ENCODE results near the gene PKNOX2. TPM values are rescaled to one million over a fixed set of nuclear protein-coding genes. Genes with fewer than 3 reads are reported as not detected.
A peak's percentile ranks its signal among the peaks of the same experiment; 100 is the strongest.

The PKNOX2 gene
- total and polyA plus RNA-seq, 2 of the 8 experiments (the other 6 are each of a cell fraction or from before 2014, with no cell fraction given), result 2.0 TPM

DNA sequence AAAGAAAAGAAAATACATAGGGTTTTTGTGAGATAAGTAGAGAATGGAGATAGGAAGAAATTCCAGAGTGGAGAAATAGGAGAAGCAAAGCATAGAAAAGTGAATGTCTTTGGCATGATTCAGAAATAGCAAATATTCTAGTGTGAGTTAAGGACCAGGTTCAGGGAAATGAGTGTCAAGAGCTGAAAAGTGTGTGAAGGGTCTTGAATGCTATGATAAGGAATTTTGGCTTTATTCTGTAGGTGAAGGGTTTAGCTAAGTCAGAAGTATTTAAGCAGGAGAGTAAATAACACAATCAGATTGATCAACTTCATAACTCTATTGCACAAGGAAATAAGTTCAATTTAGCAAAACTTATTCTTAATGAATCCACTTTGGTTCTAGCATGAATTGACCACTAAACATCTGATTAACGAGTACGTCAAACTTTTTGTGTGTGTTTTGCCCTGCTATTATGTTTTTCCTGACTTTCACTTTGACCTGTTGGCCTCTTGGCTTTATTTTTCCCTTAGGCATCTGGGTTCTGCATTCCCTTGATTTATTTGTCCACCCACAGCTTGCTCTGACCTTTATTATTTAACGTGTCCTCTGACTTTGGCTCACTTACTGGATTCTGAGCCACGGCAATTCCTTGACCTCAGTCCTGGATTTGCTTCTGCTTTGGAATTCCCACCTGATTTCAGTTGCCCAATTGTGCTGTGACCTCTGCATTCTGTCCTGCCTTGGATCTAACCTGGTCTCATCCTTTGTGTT is 41.2 kb upstream of the PKNOX2 start:
- Histone ChIP-seq H2AK5ac (ENCODE audit: low read depth, low read length) (no peak overlapping the region), H2BK5ac (ENCODE audit: low read depth, low read length) (no peak overlapping the region), H2BK15ac (ENCODE audit: low read length) (no peak overlapping the region), H3K14ac (ENCODE audit: insufficient read length) (no peak overlapping the region), H3K23ac (ENCODE audit: insufficient read length) (no peak overlapping the region), H2BK120ac (replicated peaks; ENCODE audit: low read depth, low read length) (no peak overlapping the region), H3K27ac (ENCODE audit: low read depth, low read length) (no peak overlapping the region), H3K9ac (replicated peaks in 1 of 4; ENCODE audit: extremely low read depth in 1 of 4, low read depth in 3 of 4, low read length in 3 of 4) (no peak overlapping the region), H2BK12ac (ENCODE audit: low read depth, low read length) (no peak overlapping the region), H3K79me1 (ENCODE audit: low read depth, low read length) (no peaks in the 10 kb centered on the region), H4K5ac (ENCODE audit: insufficient read length, low read depth, low read length) (no peak overlapping the region), H4K20me1 (replicated peaks in 1 of 2; ENCODE audit: control insufficient read depth in 1 of 2, insufficient read depth in 2 of 2, low read length in 2 of 2) (no peaks in the 10 kb centered on the region), H3K79me2 (ENCODE audit: control insufficient read depth in 1 of 2, insufficient read depth in 2 of 2, low read length in 2 of 2) (no peaks in the 10 kb centered on the region), H3K18ac (ENCODE audit: extremely low read depth, low read length) (no peak overlapping the region), H2BK20ac (ENCODE audit: low read length) (no peak overlapping the region), H2AFZ (ENCODE audit: low read length) (peak overlapping the region; percentile 93), H3K36me3 (ENCODE audit: control insufficient read depth in 2 of 4, insufficient read depth in 4 of 4, low read length in 3 of 4) (no peaks in the 10 kb centered on the region), H3K27me3 (replicated peaks in 1 of 4; ENCODE audit: control insufficient read depth in 3 of 4, extremely low read depth in 1 of 4, insufficient read depth in 3 of 4, low read length in 3 of 4) (peaks cover 0 to 8% (median 2%) of the 10 kb centered on the region in 4 experiments; a peak in 4 of 7 replicates), H3K4me1 (replicated peaks in 1 of 4; ENCODE audit: control insufficient read depth in 3 of 4, insufficient read depth in 4 of 4, low read length in 3 of 4) (no peaks in the 10 kb centered on the region), H4K91ac (replicated peaks; ENCODE audit: insufficient read length, low read length) (no peak overlapping the region), H4K8ac (ENCODE audit: extremely low read depth, insufficient read depth, low read length) (no peak overlapping the region), H3K56ac (replicated peaks; ENCODE audit: insufficient read length, low read depth, low read length) (no peak overlapping the region), H3K9me3 (ENCODE audit: insufficient read depth in 2 of 2, low read depth in 1 of 2, low read length in 1 of 2) (peaks cover 0 to 6% of the 10 kb centered on the region in 2 experiments; a peak in 1 of 4 replicates), H3K4me3 (ENCODE audit: extremely low read depth in 1 of 4, insufficient read depth in 2 of 4, low read depth in 3 of 4, low read length in 4 of 4) (peak overlapping the region in 1 of 4 experiments; percentile 10; a peak in 1 of 8 replicates), H3K23me2 (ENCODE audit: low read depth, low read length) (no peaks in the 10 kb centered on the region), H3K4me2 (ENCODE audit: insufficient read depth in 1 of 2, low read depth in 2 of 2, low read length in 2 of 2) (no peak overlapping the region), H3K4ac (replicated peaks; ENCODE audit: insufficient read length, low read depth, low read length) (no peak overlapping the region)
- CTCF ChIA-PET (ENCODE audit: partially characterized antibody), result interaction anchor here (0.6 to 5.2 kb wide), 30 partner anchors 10 to 307 kb away, joined by 3 to 65 read pairs (median 4); partner anchors contain the start of gene TMEM218
- DNase-seq (ENCODE audit: low read depth in 1 of 2, low spot score in 2 of 2), result no peak
- whole genome bisulfite sequencing, 2 experiments (ENCODE audit: extremely low coverage in 1 of 2, insufficient coverage in 1 of 2, insufficient read length in 1 of 2, insufficient replicate concordance in 2 of 2, low coverage in 1 of 2, low lambda C conversion rate in 2 of 2, missing lambda C conversion rate in 1 of 2), result 90% methylated on average over 4 of the region's 4 CpGs; no CpG with 5 or more reads in 1 of the 2 experiments
- FAIRE-seq, result peak; percentile 39
- POLR2A ChIA-PET (ENCODE audit: partially characterized antibody), result interaction anchor here (1.5 kb wide), 1 partner anchor 12 kb away, joined by 5 read pairs; the partner anchor contains the start of gene TMEM218
- TF ChIP-seq TAF1 (IDR thresholded peaks at IDR 0.05; ENCODE audit: low read depth, low read length) (no peak), YY1 (IDR thresholded peaks at IDR 0.05; ENCODE audit: low read depth, low read length) (no peak), BCL11A (IDR thresholded peaks at IDR 0.05; ENCODE audit: low read depth in 2 of 2, low read length in 2 of 2) (no peak), ATF3 (IDR thresholded peaks at IDR 0.05; ENCODE audit: insufficient read depth, low read depth, low read length) (no peak), CHD2 (IDR thresholded peaks at IDR 0.05; ENCODE audit: low read length) (no peak), CREB1 (IDR thresholded peaks at IDR 0.05) (no peak), CBX8 (IDR thresholded peaks at IDR 0.05; ENCODE audit: borderline replicate concordance, low read depth, low read length) (no peak), JUND (IDR thresholded peaks at IDR 0.05; ENCODE audit: low read length) (no peak), HDAC6 (IDR thresholded peaks at IDR 0.05; ENCODE audit: low read depth, low read length) (no peak), RNF2 (IDR thresholded peaks at IDR 0.05; ENCODE audit: borderline replicate concordance, low read depth, low read length, missing control alignments, poor library complexity, severe bottlenecking) (no peak)
- TF ChIP-seq, protein P1, sequence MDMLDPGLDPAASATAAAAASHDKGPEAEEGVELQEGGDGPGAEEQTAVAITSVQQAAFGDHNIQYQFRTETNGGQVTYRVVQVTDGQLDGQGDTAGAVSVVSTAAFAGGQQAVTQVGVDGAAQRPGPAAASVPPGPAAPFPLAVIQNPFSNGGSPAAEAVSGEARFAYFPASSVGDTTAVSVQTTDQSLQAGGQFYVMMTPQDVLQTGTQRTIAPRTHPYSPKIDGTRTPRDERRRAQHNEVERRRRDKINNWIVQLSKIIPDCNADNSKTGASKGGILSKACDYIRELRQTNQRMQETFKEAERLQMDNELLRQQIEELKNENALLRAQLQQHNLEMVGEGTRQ (IDR thresholded peaks at IDR 0.05; ENCODE audit: low read length), result no peak

Data from H1 (cell line).